Fibroblast of villous mesenchyme (primary cell): ENCODE results near the gene SYPL2. TPM values are rescaled to one million over a fixed set of nuclear protein-coding genes. Genes with fewer than 3 reads are reported as not detected.

ENCODE experiments used
- DNase-seq: peaks from one replicate; pipeline ENCODE4 v3.0.0-alpha.2; 2010; ENCODE audit warnings: low read depth
- H3K4me3 ChIP-seq: 2 replicates; pipeline ENCODE4 v1.5.1; 2011; ENCODE audit warnings: low read depth, mild to moderate bottlenecking, low read length
- CTCF ChIP-seq: IDR thresholded peaks from 2 replicates; pipeline ENCODE4 v1.5.1; 2012; ENCODE audit warnings: low read depth, mild to moderate bottlenecking, low read length; ENCODE audit not compliant: insufficient read depth
- total RNA-seq: library from RNA; depleted of rRNA; stranded (reverse); fragments of >200 nt; gene quantifications from 2 replicates; pipeline ENCODE4 v1.2.3, GENCODE V29; 2012

Gene SYPL2
- total RNA-seq, 1 donor, result 10.8 TPM

DNA sequence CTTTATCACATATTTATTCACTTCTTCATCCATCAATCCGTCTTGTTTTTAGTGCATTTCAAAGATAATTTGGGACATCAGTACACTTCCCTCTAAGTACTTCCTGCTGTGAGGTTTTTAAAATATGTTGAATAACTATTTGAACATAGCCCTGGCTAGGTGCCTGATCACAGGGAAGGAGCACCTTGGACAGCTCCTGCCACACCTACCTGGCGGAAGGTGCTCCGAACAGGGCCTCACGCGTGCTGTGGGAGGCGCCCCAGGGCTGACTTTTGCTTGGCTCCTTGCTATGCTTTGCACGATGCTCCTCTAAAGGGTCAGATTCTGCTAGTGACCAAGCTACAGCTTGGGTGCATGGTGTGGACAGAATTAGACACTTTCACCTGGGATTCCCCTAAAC is 12.5 kb downstream of the SYPL2 start:
- no peak for TF ChIP-seq CTCF
- no peak overlapping the region for H3K4me3 ChIP-seq
- DNase-seq, result no peak

DNA sequence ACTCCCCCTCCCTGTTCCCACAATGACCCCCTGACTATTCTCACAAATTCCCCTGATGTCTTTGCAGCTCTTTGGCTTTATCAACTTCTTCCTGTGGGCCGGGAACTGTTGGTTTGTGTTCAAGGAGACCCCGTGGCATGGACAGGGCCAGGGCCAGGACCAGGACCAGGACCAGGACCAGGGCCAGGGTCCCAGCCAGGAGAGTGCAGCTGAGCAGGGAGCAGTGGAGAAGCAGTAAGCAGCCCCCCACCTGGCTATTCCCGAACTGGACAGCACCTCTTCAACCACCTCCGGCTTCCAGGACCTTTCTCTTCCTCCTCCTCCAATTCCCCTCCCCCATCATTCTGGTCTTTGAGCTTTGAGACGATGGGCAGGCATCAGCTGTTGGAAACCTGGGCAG is 13.0 kb downstream of the SYPL2 start:
- no peak overlapping the region for H3K4me3 ChIP-seq
- TF ChIP-seq CTCF, result no peak
- DNase-seq, result no peak

DNA sequence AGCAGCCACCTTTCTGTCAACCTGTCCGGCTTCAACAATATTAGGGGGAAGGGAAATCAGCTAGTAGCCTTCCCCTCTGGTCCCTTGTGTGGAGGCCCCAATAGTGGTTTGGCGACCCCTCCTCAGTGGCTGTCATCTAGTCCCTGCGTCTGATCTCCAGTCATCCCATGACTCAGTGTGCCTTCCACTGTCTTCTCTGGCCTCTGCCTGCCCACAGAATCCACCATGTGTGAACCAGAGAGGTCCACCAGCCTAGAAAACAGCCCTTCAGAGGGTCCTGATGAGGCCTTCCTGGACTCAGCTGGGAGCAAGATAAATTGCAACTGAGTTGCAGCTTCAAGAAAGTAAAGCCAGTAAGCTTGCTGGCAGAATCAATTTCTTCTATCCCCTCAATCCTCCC is 13.6 kb downstream of the SYPL2 start:
- DNase-seq, result no peak
- TF ChIP-seq CTCF, result no peak
- no peak overlapping the region for H3K4me3 ChIP-seq

DNA sequence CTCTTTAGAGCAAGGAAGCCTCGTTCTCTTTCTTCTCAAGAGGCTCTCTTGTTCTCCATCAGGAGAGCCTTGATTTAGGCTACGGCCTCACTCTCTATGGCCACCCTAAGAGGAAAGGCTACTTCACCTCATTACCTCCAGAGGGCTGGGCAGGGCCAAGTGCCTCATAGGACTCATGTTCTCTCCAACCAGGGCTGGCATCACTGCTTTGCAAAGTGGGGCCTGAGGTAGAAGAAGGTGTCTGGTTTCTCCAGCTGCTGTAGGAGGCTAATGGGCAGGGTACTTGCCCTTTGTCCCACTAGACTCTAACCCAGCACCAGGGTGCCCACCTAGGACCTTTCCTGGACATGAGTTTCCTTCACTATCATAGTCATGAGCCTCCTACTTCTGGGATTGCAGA is 15.3 kb downstream of the SYPL2 start:
- TF ChIP-seq CTCF, result no peak
- DNase-seq, result no peak
- H3K4me3 ChIP-seq, result no peak overlapping the region

DNA sequence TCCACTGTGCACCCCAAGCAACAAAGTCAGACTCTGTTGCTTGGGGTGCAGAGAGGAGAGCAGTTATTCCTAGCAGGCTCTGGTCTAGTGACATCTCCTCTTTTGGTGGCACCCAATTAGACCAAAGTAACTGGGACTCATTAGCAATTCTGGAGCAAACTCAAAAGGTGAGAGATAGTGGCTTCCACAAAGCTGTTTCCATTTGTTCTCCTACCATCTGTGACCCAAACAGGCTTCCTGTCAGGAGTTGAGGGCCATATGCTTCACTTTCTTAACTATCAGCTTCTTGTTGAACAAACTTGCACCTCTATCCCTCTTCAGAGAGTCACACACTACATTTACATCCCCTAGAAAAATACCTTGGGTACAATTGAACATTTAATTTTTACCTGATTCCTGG is 15.9 kb downstream of the SYPL2 start:
- TF ChIP-seq CTCF, result no peak
- no peak for DNase-seq

GRCh38 chr1:109482791-109483671 is 16.7 kb downstream of the SYPL2 start:
- peak overlapping the region; percentile 65 for H3K4me3 ChIP-seq
- no peak for TF ChIP-seq CTCF
- no peak for DNase-seq

More for the DNA sequence above, 15.9 kb downstream of the SYPL2 start:
- no peak overlapping the region for H3K4me3 ChIP-seq
